ENCODE measurements around the gene SF3A1.

DNA sequence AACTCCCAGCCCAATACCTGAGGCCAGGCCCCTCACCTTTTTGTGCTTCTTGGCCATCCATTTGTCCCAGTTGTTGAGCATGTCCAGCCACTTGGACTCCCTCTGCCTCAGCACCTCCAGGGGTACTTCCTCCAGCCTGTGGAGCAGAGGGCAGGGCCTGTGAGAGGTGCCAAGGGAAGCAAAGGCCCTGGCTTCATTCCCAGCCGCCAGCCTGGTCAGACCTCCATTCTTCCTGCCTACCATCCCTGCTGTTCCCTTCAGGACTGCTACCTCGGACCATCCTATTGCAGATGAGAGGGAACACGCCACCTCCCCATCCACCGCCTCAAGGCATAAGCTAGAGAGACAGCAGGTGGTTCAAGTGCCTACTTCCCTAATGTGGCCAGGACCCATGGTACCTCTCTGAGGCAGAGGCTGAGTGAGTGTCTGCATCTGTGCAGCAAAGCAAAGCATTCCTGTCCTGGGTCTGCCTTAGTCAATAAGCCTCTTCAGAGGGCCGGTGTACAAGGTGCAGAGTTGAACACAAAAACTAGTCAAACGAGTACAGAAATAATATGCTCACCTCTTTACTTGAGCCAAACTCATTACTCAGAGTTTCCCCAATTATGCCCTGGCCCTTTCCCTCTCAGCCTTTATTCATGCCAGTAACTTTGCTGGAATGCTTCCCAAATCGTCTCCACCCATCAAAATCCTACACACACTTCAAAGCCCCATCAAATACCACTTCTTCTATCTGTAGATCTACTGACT lies 52.0 kb downstream of the SF3A1 start:
- TF ChIP-seq, protein P1, sequence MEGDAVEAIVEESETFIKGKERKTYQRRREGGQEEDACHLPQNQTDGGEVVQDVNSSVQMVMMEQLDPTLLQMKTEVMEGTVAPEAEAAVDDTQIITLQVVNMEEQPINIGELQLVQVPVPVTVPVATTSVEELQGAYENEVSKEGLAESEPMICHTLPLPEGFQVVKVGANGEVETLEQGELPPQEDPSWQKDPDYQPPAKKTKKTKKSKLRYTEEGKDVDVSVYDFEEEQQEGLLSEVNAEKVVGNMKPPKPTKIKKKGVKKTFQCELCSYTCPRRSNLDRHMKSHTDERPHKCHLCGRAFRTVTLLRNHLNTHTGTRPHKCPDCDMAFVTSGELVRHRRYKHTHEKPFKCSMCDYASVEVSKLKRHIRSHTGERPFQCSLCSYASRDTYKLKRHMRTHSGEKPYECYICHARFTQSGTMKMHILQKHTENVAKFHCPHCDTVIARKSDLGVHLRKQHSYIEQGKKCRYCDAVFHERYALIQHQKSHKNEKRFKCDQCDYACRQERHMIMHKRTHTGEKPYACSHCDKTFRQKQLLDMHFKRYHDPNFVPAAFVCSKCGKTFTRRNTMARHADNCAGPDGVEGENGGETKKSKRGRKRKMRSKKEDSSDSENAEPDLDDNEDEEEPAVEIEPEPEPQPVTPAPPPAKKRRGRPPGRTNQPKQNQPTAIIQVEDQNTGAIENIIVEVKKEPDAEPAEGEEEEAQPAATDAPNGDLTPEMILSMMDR (IDR thresholded peaks at IDR 0.05), result no peak
- no peak for TF ChIP-seq EZH2 (IDR thresholded peaks at IDR 0.05; ENCODE audit: borderline replicate concordance, insufficient read depth, low read depth, low read length, poor library complexity, severe bottlenecking)

Data from B cell (primary cell).